Aorta (tissue), 5 donors: ENCODE data around the gene ACTN2. TPM values are rescaled to one million over a fixed set of nuclear protein-coding genes. Genes with fewer than 3 reads are reported as not detected.
A peak's percentile ranks its signal among the peaks of the same experiment; 100 is the strongest.

ENCODE experiments used
- ATAC-seq: fragments of 200-7000 bp; cut with Tn5 transposase; one replicate; pipeline ENCODE4 v1.9.1; 2022; ENCODE audit warnings: moderate library complexity; ENCODE audit not compliant: low FRiP score
- DNase-seq, 2 donors: peaks; one replicate each; pipeline ENCODE4 v3.0.0-alpha.2; 2020
- H3K27ac ChIP-seq, 2 donors: one replicate each; pipeline ENCODE4 v1.5.1; 2013; ENCODE audit warnings: low read length in 2 of 2, mild to moderate bottlenecking in 2 of 2, moderate library complexity in 2 of 2, control low read depth in 1 of 2, inconsistent platforms in 1 of 2, low read depth in 1 of 2
- H3K27me3 ChIP-seq, 2 donors: one replicate each; pipeline ENCODE4 v1.6.1; 2013; ENCODE audit warnings: control low read depth in 1 of 2, low read length in 1 of 2, mild to moderate bottlenecking in 1 of 2, moderate library complexity in 1 of 2; ENCODE audit not compliant: insufficient read depth in 2 of 2, control insufficient read depth in 1 of 2
- H3K36me3 ChIP-seq, 2 donors: one replicate each; pipeline ENCODE4 v1.6.1; 2013; ENCODE audit warnings: control low read depth in 1 of 2, low read length in 1 of 2, mild to moderate bottlenecking in 1 of 2; ENCODE audit not compliant: insufficient read depth in 2 of 2, control insufficient read depth in 1 of 2
- H3K4me1 ChIP-seq, 2 donors: one replicate each; pipeline ENCODE4 v1.6.1; 2013; ENCODE audit warnings: low read length in 2 of 2, control low read depth in 1 of 2, mild to moderate bottlenecking in 1 of 2, moderate library complexity in 1 of 2; ENCODE audit not compliant: insufficient read depth in 2 of 2, control insufficient read depth in 1 of 2
- H3K4me3 ChIP-seq, 2 donors: one replicate each; pipeline ENCODE4 v1.5.1; 2013; ENCODE audit warnings: low read length in 2 of 2, control low read depth in 1 of 2, mild to moderate bottlenecking in 1 of 2
- H3K9me3 ChIP-seq: one replicate; pipeline ENCODE4 v1.6.1; 2013; ENCODE audit warnings: mild to moderate bottlenecking, low read length; ENCODE audit not compliant: control insufficient read depth
- WGBS, 2 donors: extraction: QIAGEN DNeasy Blood & Tissue Kit; methylation state at CpG; one replicate each; pipeline ENCODE4 v1.1.7; 2013; 5-methylcytosine and 5-hydroxymethylcytosine counted together
- intact Hi-C, 2 donors: fragments of 100-400 bp; cut with DNase I; formaldehyde crosslinking; loops; one replicate each; pipeline versions ENCODE4 v1.14.2 to v1.15.0; 2022
- long read RNA-seq, 2 donors: library from polyadenylated mRNA; unstranded; transcript quantifications; one replicate each; pipeline ENCODE4 v2.0.0, GENCODE V29; 2020 to 2021
- polyA plus RNA-seq, 2 donors: library from polyadenylated mRNA; stranded (reverse); fragments of 200-250 nt; gene quantifications; one replicate each; pipeline ENCODE4 v1.2.3, GENCODE V29; 2013
- total RNA-seq, 2 donors: library from RNA; stranded (reverse); fragmentation: NEBNext Ultra II Directional; extraction: Animal tissue kit (Norgen Biotek cat#: 25700); gene quantifications; one replicate each; pipeline ENCODE4 v1.2.1, GENCODE V29; 2021
- donor health status: healthy with polysubstance abuse.
- donor health status: Bipolar disorder and iron deficiency.
- donor health status: DM: no; HTN: no; CAD: no.
- donor health status: DM: no; HTN: no; CAD: no.
- donor health status: DM: yes; HTN: yes; CAD: no.

ACTN2 gene
- 10 to 100 TPM; 15.7 to 40.5 TPM for total RNA-seq
- 10 to 100 TPM in 1 of 2 donors, 1 to 10 TPM in 1; 3.0 to 40.1 TPM for polyA plus RNA-seq
- long read RNA-seq, donor 1, full-length matches to known transcripts: 20 of 47 reads
- long read RNA-seq, donor 1, partial matches to known transcripts: 14 of 47 reads
- long read RNA-seq, donor 1, other reads (novel, unspliced or antisense): 13 of 47 reads
- long read RNA-seq, donor 2, full-length matches to known transcripts: 6 of 17 reads
- long read RNA-seq, donor 2, partial matches to known transcripts: 4 of 17 reads
- long read RNA-seq, donor 2, other reads (novel, unspliced or antisense): 7 of 17 reads

- intact Hi-C loops: loop anchor here in 1 of 2 donors (10.0 kb wide), 1 partner anchor 81 kb away; the partner anchor contains the start of gene HEATR1
- DNase-seq (peak; percentile 57 to 86), ATAC-seq (peak; percentile 81)
- Histone ChIP-seq H3K27me3 (no peaks in the 10 kb centered on the region), H3K36me3 (no peaks in the 10 kb centered on the region), H3K9me3 (no peaks in the 10 kb centered on the region), H3K4me3 (peak within 1 kb of the TSS; percentile 50 to 94), H3K27ac (peak within 1 kb of the TSS; percentile 32 to 66), H3K4me1 (peaks cover 2 to 6% of the 10 kb centered on the region in 2 donors)
- WGBS, 2 donors: 6 to 14% methylated on average over 32 to 93 of the region's 93 CpGs
Measured at GRCh38 chr1:236685917-236686814, at the start of gene ACTN2. Gene ACTN2, plus strand, starts transcription at chr1:236686499. Its CDS starts 175 bp downstream, at chr1:236686674.

- Histone ChIP-seq H3K36me3 (no peaks in the 10 kb centered on the region), H3K4me1 (no peaks in the 10 kb centered on the region), H3K27ac (no peak overlapping the region), H3K9me3 (no peaks in the 10 kb centered on the region), H3K4me3 (no peak overlapping the region), H3K27me3 (no peaks in the 10 kb centered on the region)
- intact Hi-C loops: no loop called here
- 78 to 82% methylated on average over 13 of the region's 13 CpGs for WGBS, 2 donors
- DNase-seq: no peak
- ATAC-seq: no peak
Measured at GRCh38 chr1:236638945-236639344, 47.4 kb upstream of the ACTN2 start.

GRCh38 chr1:236639686-236640085 lies 46.6 kb upstream of the ACTN2 start:
- WGBS, 2 donors: 1 to 3% methylated on average over 4 of the region's 4 CpGs
- H3K36me3 ChIP-seq: no peaks in the 10 kb centered on the region
- H3K27me3 ChIP-seq: no peaks in the 10 kb centered on the region
- intact Hi-C loops: no loop called here
- H3K9me3 ChIP-seq: no peaks in the 10 kb centered on the region
- DNase-seq (no peak), ATAC-seq (no peak)
- no peak overlapping the region for H3K4me3 ChIP-seq
- no peak overlapping the region for H3K27ac ChIP-seq
- H3K4me1 ChIP-seq: no peaks in the 10 kb centered on the region

GRCh38 chr1:236642763-236643162 lies 43.5 kb upstream of the ACTN2 start:
- no peak for ATAC-seq
- no peaks in the 10 kb centered on the region for H3K4me1 ChIP-seq
- no peak overlapping the region for H3K4me3 ChIP-seq
- intact Hi-C loops: no loop called here
- no peaks in the 10 kb centered on the region for H3K9me3 ChIP-seq
- H3K36me3 ChIP-seq: no peaks in the 10 kb centered on the region
- H3K27ac ChIP-seq: no peak overlapping the region
- no peaks in the 10 kb centered on the region for H3K27me3 ChIP-seq
- DNase-seq: no peak
- 78 to 100% methylated on average over 4 of the region's 4 CpGs for WGBS, 2 donors

- Histone ChIP-seq H3K4me3 (no peak overlapping the region), H3K27ac (no peak overlapping the region), H3K27me3 (no peaks in the 10 kb centered on the region), H3K36me3 (no peaks in the 10 kb centered on the region), H3K4me1 (no peaks in the 10 kb centered on the region), H3K9me3 (no peaks in the 10 kb centered on the region)
- 94% methylated on average over 5 of the region's 5 CpGs for WGBS, 2 donors
- DNase-seq (no peak), ATAC-seq (no peak)
- intact Hi-C loops: no loop called here
Measured at GRCh38 chr1:236645016-236645680, 41.2 kb upstream of the ACTN2 start.

GRCh38 chr1:236654511-236654910 lies 31.8 kb upstream of the ACTN2 start:
- Histone ChIP-seq H3K9me3 (no peaks in the 10 kb centered on the region), H3K4me3 (no peak overlapping the region), H3K4me1 (no peaks in the 10 kb centered on the region), H3K27me3 (no peaks in the 10 kb centered on the region), H3K27ac (no peak overlapping the region), H3K36me3 (no peaks in the 10 kb centered on the region)
- DNase-seq (no peak), ATAC-seq (no peak)
- intact Hi-C loops: no loop called here
- WGBS, 2 donors: 86% methylated on average over 1 of the region's 1 CpG

- WGBS, 2 donors: 3 to 5% methylated on average over 5 of the region's 5 CpGs
- intact Hi-C loops: no loop called here
- H3K4me3 ChIP-seq: no peak overlapping the region
- no peaks in the 10 kb centered on the region for H3K36me3 ChIP-seq
- H3K27me3 ChIP-seq: no peaks in the 10 kb centered on the region
- ATAC-seq (no peak), DNase-seq (no peak)
- no peaks in the 10 kb centered on the region for H3K4me1 ChIP-seq
- no peaks in the 10 kb centered on the region for H3K9me3 ChIP-seq
- H3K27ac ChIP-seq: no peak overlapping the region
Measured at GRCh38 chr1:236654957-236655356, 31.3 kb upstream of the ACTN2 start.

- no peak overlapping the region for H3K27ac ChIP-seq
- no peak for ATAC-seq
- WGBS, 2 donors: 90% methylated on average over 7 to 8 of the region's 8 CpGs
Measured at GRCh38 chr1:236657398-236657797, 28.9 kb upstream of the ACTN2 start.

More at GRCh38 chr1:236657398-236657797, 28.9 kb upstream of the ACTN2 start:
- Histone ChIP-seq H3K27me3 (no peaks in the 10 kb centered on the region), H3K4me3 (no peak overlapping the region), H3K9me3 (no peaks in the 10 kb centered on the region), H3K4me1 (no peaks in the 10 kb centered on the region), H3K36me3 (no peaks in the 10 kb centered on the region)
- DNase-seq: no peak
- intact Hi-C loops: no loop called here
